ENCODE measurements around the gene MARCHF7.

DNA sequence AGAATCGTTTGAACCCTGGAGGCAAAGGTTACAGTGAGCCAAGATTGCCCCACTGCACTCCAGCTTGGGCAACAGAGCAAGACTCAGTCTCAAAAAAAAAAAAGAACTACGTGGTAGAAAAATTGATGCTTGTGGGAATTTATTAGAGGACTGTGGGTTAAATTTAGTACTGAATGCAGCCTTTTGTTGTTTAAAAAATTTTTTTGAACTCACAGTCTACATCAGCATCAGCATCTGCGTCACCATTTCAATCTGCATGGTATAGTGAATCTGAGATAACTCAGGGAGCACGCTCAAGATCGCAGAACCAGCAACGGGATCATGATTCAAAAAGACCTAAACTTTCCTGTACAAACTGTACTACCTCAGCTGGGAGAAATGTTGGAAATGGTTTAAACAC, 30.5 kb downstream of the MARCHF7 start:
- TF ChIP-seq CTCF (IDR thresholded peaks at IDR 0.05) (no peak), POLR2AphosphoS5 (IDR thresholded peaks at IDR 0.05; ENCODE audit: insufficient read depth in 1 of 2, low read depth in 1 of 2) (no peak), POLR2A (IDR thresholded peaks at IDR 0.05) (no peak)
